ENCODE results near the gene ERAP2.

The ERAP2 gene

GRCh38 chr5:96901384-96901783 lies 25.1 kb downstream of the ERAP2 start:
- TF ChIP-seq CTCF (IDR thresholded peaks at IDR 0.05; ENCODE audit: low read depth, low read length), result peak; percentile 4
- no peak for DNase-seq (ENCODE audit: extremely low read depth, low read depth)

GRCh38 chr5:96901841-96902240 lies 25.5 kb downstream of the ERAP2 start:
- no peak for TF ChIP-seq CTCF (IDR thresholded peaks at IDR 0.05; ENCODE audit: low read depth, low read length)
- DNase-seq (ENCODE audit: extremely low read depth, low read depth), result no peak

GRCh38 chr5:96902876-96903275 lies 26.6 kb downstream of the ERAP2 start:
- DNase-seq (ENCODE audit: extremely low read depth, low read depth), result no peak
- TF ChIP-seq CTCF (IDR thresholded peaks at IDR 0.05; ENCODE audit: low read depth, low read length), result no peak

GRCh38 chr5:96903300-96903699 lies 27.0 kb downstream of the ERAP2 start:
- DNase-seq (ENCODE audit: extremely low read depth, low read depth), result no peak
- no peak for TF ChIP-seq CTCF (IDR thresholded peaks at IDR 0.05; ENCODE audit: low read depth, low read length)

GRCh38 chr5:96904054-96904931 lies 28.0 kb downstream of the ERAP2 start:
- DNase-seq (ENCODE audit: extremely low read depth, low read depth), result no peak
- TF ChIP-seq CTCF (IDR thresholded peaks at IDR 0.05; ENCODE audit: low read depth, low read length), result no peak

GRCh38 chr5:96905864-96906263 lies 29.6 kb downstream of the ERAP2 start:
- DNase-seq (ENCODE audit: extremely low read depth, low read depth), result no peak
- no peak for TF ChIP-seq CTCF (IDR thresholded peaks at IDR 0.05; ENCODE audit: low read depth, low read length)

GRCh38 chr5:96909003-96909402 lies 32.7 kb downstream of the ERAP2 start:
- no peak for TF ChIP-seq CTCF (IDR thresholded peaks at IDR 0.05; ENCODE audit: low read depth, low read length)
- no peak for DNase-seq (ENCODE audit: extremely low read depth, low read depth)

All from AG09319 (cell line).